ENCODE results near the gene NOC2L. TPM values are rescaled to one million over a fixed set of nuclear protein-coding genes. Genes with fewer than 3 reads are reported as not detected.
A peak's percentile ranks its signal among the peaks of the same experiment; 100 is the strongest.

NOC2L gene
- total and polyA plus RNA-seq, 9 of the 15 experiments (the other 6 are each of a cell fraction or from before 2014, with no cell fraction given), result 4.0 to 410 (median 200) TPM

GRCh38 chr1:925561-926421 is 33.3 kb downstream of the NOC2L start:
- Histone ChIP-seq H3K36me3 (ENCODE audit: control insufficient read depth, insufficient read depth, low read length) (no peaks in the 10 kb centered on the region), H2AFZ (ENCODE audit: low read depth, low read length) (no peak overlapping the region), H4K20me1 (replicated peaks; ENCODE audit: control insufficient read depth, insufficient read depth, low read length) (peaks cover 57% of the 10 kb centered on the region), H3K9ac (ENCODE audit: insufficient read depth in 1 of 2, low read depth in 2 of 2, low read length in 2 of 2) (peak overlapping the region in 1 of 2 experiments; percentile 80; a peak in 2 of 4 replicates), H3K4me3 (no peak overlapping the region), H3K9me1 (ENCODE audit: control insufficient read depth, insufficient read depth, low read length) (no peaks in the 10 kb centered on the region), H3K9me3 (replicated peaks; ENCODE audit: control insufficient read depth, insufficient read depth, low read depth, low read length) (no peaks in the 10 kb centered on the region), H3K27me3 (ENCODE audit: control insufficient read depth in 2 of 2, insufficient read depth in 2 of 2, low read length in 2 of 2) (peaks cover 43 to 78% of the 10 kb centered on the region in 2 experiments), H3K79me2 (ENCODE audit: control insufficient read depth, insufficient read depth, low read length) (no peaks in the 10 kb centered on the region), H3K4me1 (replicated peaks in 1 of 2; ENCODE audit: control insufficient read depth in 2 of 2, insufficient read depth in 2 of 2, low read length in 2 of 2) (peaks cover 14 to 94% of the 10 kb centered on the region in 2 experiments), H3K4me2 (ENCODE audit: insufficient read depth, low read length) (0 out of 2 replicates have a peak overlapping the region, but pooled peaks have one; percentile 65), H3K27ac (ENCODE audit: extremely low read depth, low read depth, low read length) (no peak overlapping the region)
- intact Hi-C loops (cut with micrococcal nuclease) (no loop called here), in situ Hi-C loops (cut with MboI) (no loop called here)
- FAIRE-seq, result no peak
- peak; percentile 55 for ATAC-seq
- ChIA-PET CTCF (ENCODE audit: low intra/inter-chr PET ratio) (no interaction called here), POLR2A (interaction anchor here (0.7 to 1.2 kb wide), 3 partner anchors 8 to 23 kb away, joined by 3 to 4 read pairs (median 3); no protein-coding TSS in a partner anchor)
- BruUV-seq (replicated peaks), result no TSS peak
- 3% methylated on average over 47 of the region's 65 CpGs for WGBS (ENCODE audit: insufficient coverage, low coverage, missing lambda C conversion rate)
- DNase-seq (ENCODE audit: extremely low read depth in 1 of 4, low spot score in 3 of 4), result peak; percentile 59 to 81 (median 76)
- TF ChIP-seq ZNF143 (CRISPR knock-in tag; IDR thresholded peaks at IDR 0.05), result 0 out of 2 replicates have a peak, but pooled peaks have one; percentile 11
- 0 out of 2 replicates have a peak, but pooled peaks have one; percentile 13 for TF ChIP-seq L3MBTL2 (IDR thresholded peaks at IDR 0.05)
- 0 out of 2 replicates have a peak, but pooled peaks have one; percentile 32 for TF ChIP-seq NFIC (IDR thresholded peaks at IDR 0.05)
- peak; percentile 37 for TF ChIP-seq CCNT2 (IDR thresholded peaks at IDR 0.05; ENCODE audit: borderline replicate concordance, extremely low read depth, insufficient read length, low read depth, low read length)
- TF ChIP-seq WHSC1 (IDR thresholded peaks at IDR 0.05; ENCODE audit: low read length), result no peak
- TF ChIP-seq UBTF (IDR thresholded peaks at IDR 0.05; ENCODE audit: borderline replicate concordance in 1 of 2, low read depth in 2 of 2, low read length in 2 of 2), result peak; percentile 39 to 53; a peak in 1 of 4 replicates
- peak; percentile 30 for TF ChIP-seq KDM5B (IDR thresholded peaks at IDR 0.05; ENCODE audit: insufficient replicate concordance, low read depth, low read length)
- TF ChIP-seq, protein P1, sequence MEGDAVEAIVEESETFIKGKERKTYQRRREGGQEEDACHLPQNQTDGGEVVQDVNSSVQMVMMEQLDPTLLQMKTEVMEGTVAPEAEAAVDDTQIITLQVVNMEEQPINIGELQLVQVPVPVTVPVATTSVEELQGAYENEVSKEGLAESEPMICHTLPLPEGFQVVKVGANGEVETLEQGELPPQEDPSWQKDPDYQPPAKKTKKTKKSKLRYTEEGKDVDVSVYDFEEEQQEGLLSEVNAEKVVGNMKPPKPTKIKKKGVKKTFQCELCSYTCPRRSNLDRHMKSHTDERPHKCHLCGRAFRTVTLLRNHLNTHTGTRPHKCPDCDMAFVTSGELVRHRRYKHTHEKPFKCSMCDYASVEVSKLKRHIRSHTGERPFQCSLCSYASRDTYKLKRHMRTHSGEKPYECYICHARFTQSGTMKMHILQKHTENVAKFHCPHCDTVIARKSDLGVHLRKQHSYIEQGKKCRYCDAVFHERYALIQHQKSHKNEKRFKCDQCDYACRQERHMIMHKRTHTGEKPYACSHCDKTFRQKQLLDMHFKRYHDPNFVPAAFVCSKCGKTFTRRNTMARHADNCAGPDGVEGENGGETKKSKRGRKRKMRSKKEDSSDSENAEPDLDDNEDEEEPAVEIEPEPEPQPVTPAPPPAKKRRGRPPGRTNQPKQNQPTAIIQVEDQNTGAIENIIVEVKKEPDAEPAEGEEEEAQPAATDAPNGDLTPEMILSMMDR (IDR thresholded peaks at IDR 0.05 in 2 of 3, conservative IDR thresholded peaks at IDR 0.05 in 1 of 3; ENCODE audit: insufficient read depth in 2 of 3, low read depth in 1 of 3, low read length in 3 of 3), result 0 out of 6 replicates have a peak, but pooled peaks of 1 of the 3 experiments have one; percentile 1
- TF ChIP-seq NFE2 (IDR thresholded peaks at IDR 0.05; ENCODE audit: low read depth), result no peak
- TF ChIP-seq ZBTB7A (IDR thresholded peaks at IDR 0.05; ENCODE audit: borderline replicate concordance, control insufficient read depth, low read depth, low read length), result peak; percentile 53; the same call in 1 of the 2 replicates
- TF ChIP-seq HNRNPK (IDR thresholded peaks at IDR 0.05; ENCODE audit: low read depth, low read length, poor library complexity, severe bottlenecking), result peak; percentile 20
- no peak for TF ChIP-seq TRIM24 (IDR thresholded peaks at IDR 0.05)
- TF ChIP-seq KDM2B (CRISPR knock-in tag; IDR thresholded peaks at IDR 0.05), result peak; percentile 76; the same call in 1 of the 2 replicates
- 0 out of 2 replicates have a peak, but pooled peaks have one; percentile 36 for TF ChIP-seq TFAP4 (CRISPR knock-in tag; IDR thresholded peaks at IDR 0.05; ENCODE audit: borderline replicate concordance)
